NCI-H2029 treated with DMSO at 0.1 percent for 48 hours (cell line): ENCODE data around the gene GABARAP.

Experiments
- DNase-seq: peaks from one replicate; lab custom pipeline; 2025; lab: John Stamatoyannopoulos, UW

GABARAP gene

DNA sequence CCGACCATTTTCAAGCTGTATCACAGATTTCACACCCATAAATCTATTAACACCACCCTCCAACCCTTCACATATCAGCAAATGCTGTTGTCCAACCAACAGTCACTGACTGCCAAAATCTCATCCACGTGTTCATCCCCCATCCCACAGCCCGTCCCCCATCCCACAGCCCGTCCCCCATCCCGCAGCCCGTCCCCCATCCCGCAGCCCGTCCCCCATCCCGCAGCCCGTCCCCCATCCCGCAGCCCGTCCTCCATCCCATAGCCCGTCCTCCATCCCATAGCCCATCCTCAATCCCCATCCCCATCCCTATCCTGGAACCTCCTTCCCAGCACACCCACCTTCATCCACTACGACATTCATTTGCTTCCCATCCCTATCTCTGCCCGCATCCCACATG, 36.7 kb downstream of the GABARAP start:
- no peak for DNase-seq

DNA sequence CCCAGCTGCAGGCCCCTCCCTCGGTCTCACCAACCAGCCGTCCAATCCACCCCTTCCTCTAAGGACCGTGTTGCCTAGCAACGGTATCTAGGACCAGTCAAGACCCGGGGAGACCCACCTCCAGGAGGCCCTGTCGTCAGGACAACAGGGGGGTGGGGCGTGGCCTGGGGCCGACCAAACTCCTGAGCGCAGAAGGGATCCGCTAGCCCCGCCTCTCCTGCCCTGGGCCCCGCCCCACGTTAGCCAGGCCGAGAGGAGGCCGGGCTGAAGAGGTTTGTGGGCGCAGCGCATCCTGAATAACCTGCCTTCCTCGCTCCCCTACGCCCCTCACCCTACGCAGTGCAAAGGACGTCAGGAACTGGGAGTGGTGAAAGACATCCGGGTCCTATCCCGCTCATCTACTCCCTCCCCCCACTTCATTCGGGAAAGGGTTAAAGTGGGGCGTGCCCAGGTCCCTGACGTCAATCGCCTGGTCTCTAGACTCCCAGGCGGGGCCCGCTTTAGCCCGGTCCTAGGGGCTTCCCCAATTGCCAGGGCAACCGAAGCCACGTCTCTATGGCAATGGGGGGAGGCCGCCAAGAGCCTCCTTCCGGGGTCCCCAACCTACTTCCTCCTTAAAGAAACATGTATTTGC, 37.3 kb downstream of the GABARAP start:
- DNase-seq, result peak; percentile 6

DNA sequence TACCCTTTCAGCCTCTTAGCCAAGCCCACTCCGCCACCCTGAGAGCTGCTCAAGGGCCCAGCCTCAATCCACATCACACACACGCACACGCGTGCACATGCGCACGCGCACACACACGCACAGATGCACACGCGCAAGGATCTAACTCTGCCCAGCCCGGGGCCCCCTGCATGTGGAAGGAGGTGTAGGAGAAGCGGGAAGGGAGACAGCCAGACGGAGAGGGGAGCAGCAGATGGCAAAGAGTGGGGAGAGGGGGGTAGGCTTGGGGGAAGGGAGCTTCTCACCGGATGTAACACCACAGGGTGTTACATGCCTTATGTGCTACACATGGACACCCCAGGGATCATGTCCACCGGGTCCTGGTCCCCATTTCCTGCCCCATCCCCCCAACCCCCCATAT, 37.9 kb downstream of the GABARAP start:
- no peak for DNase-seq

DNA sequence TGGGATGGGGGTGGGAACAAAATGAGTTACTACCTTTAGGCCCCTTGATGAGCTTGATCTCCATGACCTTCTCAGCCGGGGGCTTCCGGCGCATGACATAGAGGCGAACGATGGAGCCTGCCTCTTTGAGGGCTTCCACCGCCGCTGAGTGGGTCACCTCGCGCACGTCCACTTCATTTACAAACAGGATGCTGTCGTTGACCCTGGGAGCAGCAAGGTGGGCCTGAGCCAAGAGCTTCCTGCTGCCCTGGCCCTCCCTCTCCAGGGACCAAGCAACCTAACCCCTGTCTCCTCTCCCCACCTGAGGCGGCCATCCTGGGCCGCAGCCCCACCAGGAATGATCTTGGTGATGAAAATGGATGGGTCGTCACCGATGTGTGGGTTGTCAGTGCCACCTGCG, 38.9 kb downstream of the GABARAP start:
- no peak for DNase-seq

DNA sequence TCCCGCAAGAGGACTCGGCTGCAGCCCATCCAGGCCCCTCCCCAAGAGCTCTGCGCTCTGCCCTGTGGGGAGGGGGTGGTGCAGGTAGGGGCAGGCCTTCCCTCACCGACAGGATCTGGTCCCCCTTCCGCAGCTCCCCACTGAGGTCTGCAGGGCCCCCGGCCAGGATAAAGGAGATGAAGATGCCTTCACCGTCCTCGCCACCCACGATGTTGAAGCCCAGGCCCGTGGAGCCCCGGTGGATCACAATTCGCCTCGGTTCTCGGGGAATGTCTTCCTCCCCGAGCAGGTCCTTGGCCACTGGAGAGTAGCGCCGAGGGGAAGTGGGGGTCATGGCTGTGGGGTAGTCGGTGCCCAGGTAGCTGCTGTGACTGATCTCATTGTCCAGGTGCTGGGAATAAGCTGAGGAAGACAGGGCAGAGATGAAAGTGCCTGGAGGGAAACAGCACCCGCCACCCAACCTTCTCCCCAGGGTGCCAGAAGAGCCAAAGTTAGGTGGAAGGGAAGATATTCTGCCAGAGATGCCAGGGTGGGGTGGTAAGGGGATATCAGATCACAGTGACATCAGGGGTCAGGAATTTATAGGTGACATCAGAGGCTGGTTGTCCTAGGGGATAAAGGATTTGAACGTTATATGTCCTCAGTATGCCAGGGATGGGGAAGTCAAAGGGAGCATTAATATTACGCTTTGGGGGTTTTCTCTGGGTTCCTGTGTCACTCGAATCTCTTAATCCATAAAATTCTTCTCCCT, 45.4 kb downstream of the GABARAP start:
- no peak for DNase-seq

DNA sequence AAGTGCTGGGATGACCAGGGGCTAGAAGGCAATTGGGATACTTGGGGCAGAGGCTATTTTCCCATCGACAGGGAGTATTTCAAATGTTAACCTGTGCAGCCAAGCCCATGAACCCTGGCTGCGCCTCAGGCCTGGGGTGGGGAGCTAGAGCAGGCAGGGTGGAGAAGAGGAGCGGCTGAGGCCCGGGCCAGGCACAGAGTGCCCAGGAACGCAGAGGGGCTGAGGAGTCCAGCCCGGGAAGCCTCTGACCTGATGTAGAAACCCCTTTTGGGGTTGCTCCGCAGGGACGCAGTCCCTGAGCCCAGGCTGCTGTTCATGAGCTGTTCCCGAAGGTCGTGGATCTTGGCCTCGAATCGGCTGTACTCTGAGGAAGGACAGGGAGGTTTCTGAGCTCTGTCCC, 46.3 kb downstream of the GABARAP start:
- no peak for DNase-seq

DNA sequence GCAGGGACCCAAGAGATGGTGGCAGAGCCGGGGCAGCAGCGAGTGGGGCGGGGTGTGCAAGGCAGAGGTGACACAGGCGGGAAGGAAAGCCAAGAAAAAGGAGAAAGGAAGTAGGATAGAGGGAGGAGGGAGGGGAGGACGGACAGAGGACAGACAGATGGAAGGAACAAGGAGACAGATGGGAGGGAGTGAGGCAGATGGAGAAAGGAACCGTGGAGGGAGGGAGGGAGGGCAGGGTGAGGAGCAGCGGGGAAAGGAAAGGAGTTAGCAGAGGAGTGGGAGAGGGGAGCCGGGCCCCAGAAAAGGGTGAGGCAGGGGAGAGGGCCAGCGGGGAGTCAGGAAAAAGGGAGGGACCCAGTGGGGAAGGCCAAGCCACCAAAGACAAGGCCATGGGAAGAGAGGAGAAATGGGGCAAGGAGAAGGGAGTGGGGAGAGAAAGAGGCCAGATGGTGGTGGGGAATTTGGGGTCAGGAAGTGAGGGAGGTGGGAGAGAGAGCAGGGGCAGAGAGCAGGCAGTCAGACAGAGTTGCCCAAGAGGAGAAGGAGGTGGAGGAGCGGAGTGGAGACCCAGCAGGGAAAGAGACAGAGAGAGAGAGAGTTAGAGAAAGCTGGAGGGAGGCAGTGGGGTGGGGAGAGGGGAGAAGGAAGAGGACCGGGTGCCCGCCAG, 49.8 kb downstream of the GABARAP start:
- DNase-seq, result no peak

DNA sequence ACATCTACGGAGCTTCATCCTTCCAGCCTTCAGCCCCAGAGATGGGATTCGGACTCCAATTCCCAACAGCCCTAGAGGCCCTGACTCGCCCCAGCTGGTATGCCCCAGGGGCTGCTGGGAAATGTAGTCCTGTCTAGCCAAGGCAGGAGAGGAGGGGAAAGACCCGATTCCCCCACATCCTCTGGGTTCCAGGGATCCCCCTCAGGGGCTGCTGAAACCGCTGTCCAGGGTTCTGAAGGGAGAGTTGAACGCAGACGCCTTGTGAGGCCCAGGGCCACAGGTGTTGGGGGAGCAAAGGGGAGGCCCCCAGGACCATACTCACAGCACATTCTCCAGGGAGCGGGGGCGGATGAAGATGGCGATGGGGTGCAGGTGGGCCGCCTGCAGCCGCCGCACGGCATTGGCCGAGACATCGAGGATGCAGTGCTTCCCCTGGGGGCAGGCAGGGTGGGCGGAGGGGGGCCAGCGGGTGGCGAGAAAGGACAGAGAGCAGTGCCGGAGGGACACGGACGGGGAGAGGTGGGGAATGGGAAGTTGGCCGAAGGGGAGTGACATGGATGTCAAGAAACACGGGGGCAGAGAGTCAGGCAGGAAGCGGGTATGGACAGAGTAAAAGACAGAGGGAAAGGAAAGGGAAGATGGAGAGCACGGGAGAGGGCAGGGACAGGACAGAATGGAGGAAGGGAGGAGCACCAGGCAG, 50.5 kb downstream of the GABARAP start:
- no peak for DNase-seq

DNA sequence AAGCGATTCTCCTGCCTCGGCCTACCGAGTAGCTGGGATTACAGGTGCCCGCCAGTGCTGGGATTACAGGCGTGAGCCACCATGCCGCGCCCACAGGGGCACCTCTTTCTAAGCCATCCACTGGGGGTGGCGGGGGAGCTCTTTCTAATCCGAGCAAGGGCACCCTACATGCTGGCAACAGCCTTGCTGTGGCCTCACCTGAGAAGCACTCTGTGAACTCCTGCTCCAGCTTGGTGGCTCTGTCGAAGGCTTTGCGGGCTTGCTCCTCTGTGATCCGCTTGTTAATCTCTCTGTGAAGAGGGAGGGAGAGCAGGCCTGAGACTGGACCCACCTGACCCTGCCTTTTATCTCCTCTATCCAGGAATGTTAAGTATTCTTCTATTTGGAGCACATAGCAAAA, 51.2 kb downstream of the GABARAP start:
- no peak for DNase-seq

DNA sequence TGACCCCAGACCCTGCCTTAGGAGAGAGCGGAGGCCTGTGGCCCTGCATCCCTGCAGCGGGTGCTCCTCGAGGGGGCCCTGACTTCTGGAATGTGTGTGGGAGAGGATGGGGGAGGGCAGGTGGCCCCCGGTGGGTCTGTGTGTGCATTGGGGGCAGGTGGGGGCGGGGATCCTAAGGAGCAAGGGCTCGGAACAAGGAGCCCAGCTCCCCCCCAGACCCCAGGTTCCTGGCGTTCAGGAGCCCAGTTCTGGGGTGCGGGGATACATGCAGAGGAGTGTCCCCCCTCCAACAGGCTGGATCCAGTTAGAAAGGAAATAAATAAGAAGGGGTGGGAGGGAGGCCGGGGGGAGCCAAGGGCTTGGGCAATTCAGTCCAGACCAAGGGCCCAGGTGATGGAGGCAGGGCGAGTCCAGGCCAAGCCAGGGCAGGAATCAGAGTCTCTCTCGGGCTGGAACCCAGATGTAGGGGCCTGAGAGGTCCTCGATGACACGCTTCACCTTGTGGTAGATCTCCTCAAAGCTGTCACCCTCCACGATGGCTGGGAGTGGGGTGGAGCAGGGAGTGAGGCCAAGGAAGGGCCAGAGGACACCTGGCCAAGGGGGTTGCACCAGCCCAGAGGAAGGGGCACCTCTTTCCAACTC, 51.9 kb downstream of the GABARAP start:
- no peak for DNase-seq
